SK-N-SH (cell line): ENCODE data around the gene ISM1. TPM values are rescaled to one million over a fixed set of nuclear protein-coding genes. Genes with fewer than 3 reads are reported as not detected.

Experiments
- CTCF ChIA-PET: fragments of 300-600, 350-600 bp; formaldehyde crosslinking; extraction: SDS; loops from one replicate; lab custom pipeline; 2021; lab: Yijun Ruan, JAX
- POLR2A ChIA-PET: fragments of 350-600 bp; sonication (Branson Sonifier 250); formaldehyde crosslinking; extraction: SDS; loops from one replicate; lab custom pipeline; 2020; ENCODE audit warnings: antibody characterized with exemption, inconsistent platforms; lab: Yijun Ruan, JAX
- DNase-seq: peaks from one replicate; pipeline ENCODE4 v3.0.0; 2012
- H2AFZ ChIP-seq: fragments of 200-600 bp; sonication (generic); 2 replicates; pipeline ENCODE4 v1.8.1; 2016; ENCODE audit warnings: antibody characterized with exemption, mild to moderate bottlenecking, low read depth
- H3F3A ChIP-seq: fragments of 200-600 bp; sonication (generic); replicated peaks from 2 replicates; pipeline ENCODE3; 2016; ENCODE audit warnings: antibody characterized with exemption, mild to moderate bottlenecking; ENCODE audit not compliant: insufficient read depth
- H3K27ac ChIP-seq, 2 experiments: fragments of 200-500 bp in 1 of 2; fragments of 200-600 bp in 1 of 2; sonication (Bioruptor generic) in 1 of 2; sonication (generic), shearing (Covaris generic) in 1 of 2; 2 replicates each; pipeline versions ENCODE4 v1.5.1 to v1.6.1; 2014 to 2016; ENCODE audit warnings: low read depth in 2 of 2, inconsistent platforms in 1 of 2, low read length in 1 of 2, mild to moderate bottlenecking in 1 of 2, mixed read lengths in 1 of 2
- H3K27me3 ChIP-seq: fragments of 200-600 bp; sonication (generic), shearing (Covaris generic); 2 replicates; pipeline ENCODE4 v1.6.1; 2016; ENCODE audit warnings: mixed run types; ENCODE audit not compliant: insufficient read depth
- H3K36me3 ChIP-seq, 2 experiments: fragments of 200-500 bp in 1 of 2; fragments of 200-600 bp in 1 of 2; sonication (Bioruptor generic) in 1 of 2; sonication (generic) in 1 of 2; replicated peaks in 1 of 2; 2 replicates each; pipeline versions ENCODE3 to v1.5.1; 2014 to 2016; ENCODE audit warnings: low read length in 1 of 2, mild to moderate bottlenecking in 1 of 2; ENCODE audit not compliant: insufficient read depth in 2 of 2, control insufficient read depth in 1 of 2
- H3K4me1 ChIP-seq, 2 experiments: fragments of 200-500 bp in 1 of 2; fragments of 200-600 bp in 1 of 2; sonication (Bioruptor generic) in 1 of 2; sonication (generic), shearing (Covaris generic) in 1 of 2; 2 replicates each; pipeline versions ENCODE4 v1.5.1 to v1.6.1; 2014 to 2016; ENCODE audit warnings: low read depth in 1 of 2, low read length in 1 of 2, mixed run types in 1 of 2; ENCODE audit not compliant: insufficient read depth in 2 of 2, control insufficient read depth in 1 of 2
- H3K4me2 ChIP-seq: fragments of 200-600 bp; sonication (generic), shearing (Covaris generic); 2 replicates; pipeline ENCODE4 v1.6.1; 2017; ENCODE audit warnings: mixed run types
- H3K4me3 ChIP-seq, 2 experiments: fragments of 200-500 bp in 1 of 2; fragments of 200-600 bp in 1 of 2; sonication (Bioruptor generic) in 1 of 2; sonication (generic), shearing (Covaris generic) in 1 of 2; 2 replicates each; pipeline versions ENCODE4 v1.5.1 to v1.8.1; 2014 to 2016; ENCODE audit warnings: low read depth in 2 of 2, inconsistent platforms in 1 of 2, low read length in 1 of 2, mild to moderate bottlenecking in 1 of 2, mixed read lengths in 1 of 2, moderate library complexity in 1 of 2
- H3K79me2 ChIP-seq: fragments of 200-600 bp; sonication (generic); 2 replicates; pipeline ENCODE4 v1.8.1; 2017; ENCODE audit warnings: mild to moderate bottlenecking; ENCODE audit not compliant: insufficient read depth
- H3K9ac ChIP-seq: fragments of 200-600 bp; sonication (generic); 2 replicates; pipeline ENCODE4 v1.6.1; 2017; ENCODE audit warnings: mixed run types
- H3K9me2 ChIP-seq: fragments of 200-600 bp; sonication (generic); 2 replicates; pipeline ENCODE4 v1.6.1; 2017; ENCODE audit warnings: mixed run types
- H3K9me3 ChIP-seq: fragments of 200-600 bp; sonication (generic); 2 replicates; pipeline ENCODE4 v1.6.1; 2017; ENCODE audit warnings: mixed run types, mild to moderate bottlenecking, moderate library complexity
- H4K20me1 ChIP-seq: fragments of 200-600 bp; sonication (generic); 2 replicates; pipeline ENCODE4 v1.6.1; 2017; ENCODE audit warnings: mild to moderate bottlenecking, mixed run types; ENCODE audit not compliant: insufficient read depth
- FOXJ3 ChIP-seq: sonication (generic); formaldehyde crosslinking; IDR thresholded peaks from 2 replicates; pipeline ENCODE4 v1.5.1; 2020; ENCODE audit warnings: mild to moderate bottlenecking, missing genetic modification reagents
- GABPA ChIP-seq: IDR thresholded peaks from 2 replicates; pipeline ENCODE4 v1.4.0; 2012; ENCODE audit warnings: low read depth, mild to moderate bottlenecking
- JUND ChIP-seq: IDR thresholded peaks from 2 replicates; pipeline ENCODE4 v1.4.0; 2012
- MAX ChIP-seq: IDR thresholded peaks from 2 replicates; pipeline ENCODE4 v1.4.0; 2012; ENCODE audit warnings: low read depth
- MEF2A ChIP-seq: IDR thresholded peaks from 2 replicates; pipeline ENCODE4 v1.4.0; 2012; ENCODE audit warnings: low read depth, borderline replicate concordance
- MXI1 ChIP-seq: IDR thresholded peaks from 2 replicates; pipeline ENCODE4 v1.6.1; 2012; ENCODE audit warnings: mild to moderate bottlenecking, low read depth, low read length, improper control_type of control experiment
- WGBS: methylation state at CpG from one replicate; pipeline ENCODE4 v1.1.6; 2017; ENCODE audit warnings: low lambda C conversion rate; 5-methylcytosine and 5-hydroxymethylcytosine counted together
- polyA plus RNA-seq, 3 experiments: library from polyadenylated mRNA; depleted of rRNA; stranded (reverse); fragments of >200 nt; gene quantifications; 2 replicates each; pipeline ENCODE4 v1.2.3, GENCODE V29; 2012
- TF ChIP-seq, protein P1 (sequence below): IDR thresholded peaks from 2 replicates; pipeline ENCODE4 v1.4.0; 2012; ENCODE audit warnings: low read depth, borderline replicate concordance
- TF ChIP-seq, protein P2 (sequence below): fragments of 200-600 bp; sonication (generic); IDR thresholded peaks from 2 replicates; pipeline ENCODE4 v1.6.1; 2017; ENCODE audit warnings: antibody characterized with exemption, mild to moderate bottlenecking, moderate library complexity

The ISM1 gene
- polyA plus RNA-seq, 1 of the 3 experiments (the other 2 are of a cell fraction): not detected

- Histone ChIP-seq H3K9me3 (no peaks in the 10 kb centered on the region), H3K4me2 (peak overlapping the region; percentile 47; the same call in 1 of the 2 replicates), H3K4me1 (no peaks in the 10 kb centered on the region; a peak in 1 of 4 replicates), H2AFZ (0 out of 2 replicates have a peak overlapping the region, but pooled peaks have one; percentile 59), H3K36me3 (no peaks in the 10 kb centered on the region), H3K9me2 (no peaks in the 10 kb centered on the region), H3K27ac (no peak overlapping the region), H3K9ac (no peak overlapping the region), H4K20me1 (no peaks in the 10 kb centered on the region), H3K4me3 (no peak overlapping the region), H3F3A (no peaks in the 10 kb centered on the region), H3K79me2 (no peaks in the 10 kb centered on the region), H3K27me3 (no peaks in the 10 kb centered on the region; the same call in 1 of the 2 replicates)
- TF ChIP-seq JUND: no peak
- TF ChIP-seq, protein P1, sequence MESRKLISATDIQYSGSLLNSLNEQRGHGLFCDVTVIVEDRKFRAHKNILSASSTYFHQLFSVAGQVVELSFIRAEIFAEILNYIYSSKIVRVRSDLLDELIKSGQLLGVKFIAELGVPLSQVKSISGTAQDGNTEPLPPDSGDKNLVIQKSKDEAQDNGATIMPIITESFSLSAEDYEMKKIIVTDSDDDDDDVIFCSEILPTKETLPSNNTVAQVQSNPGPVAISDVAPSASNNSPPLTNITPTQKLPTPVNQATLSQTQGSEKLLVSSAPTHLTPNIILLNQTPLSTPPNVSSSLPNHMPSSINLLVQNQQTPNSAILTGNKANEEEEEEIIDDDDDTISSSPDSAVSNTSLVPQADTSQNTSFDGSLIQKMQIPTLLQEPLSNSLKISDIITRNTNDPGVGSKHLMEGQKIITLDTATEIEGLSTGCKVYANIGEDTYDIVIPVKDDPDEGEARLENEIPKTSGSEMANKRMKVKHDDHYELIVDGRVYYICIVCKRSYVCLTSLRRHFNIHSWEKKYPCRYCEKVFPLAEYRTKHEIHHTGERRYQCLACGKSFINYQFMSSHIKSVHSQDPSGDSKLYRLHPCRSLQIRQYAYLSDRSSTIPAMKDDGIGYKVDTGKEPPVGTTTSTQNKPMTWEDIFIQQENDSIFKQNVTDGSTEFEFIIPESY: no peak
- TF ChIP-seq MXI1: no peak
- TF ChIP-seq MAX: no peak
- TF ChIP-seq GABPA: no peak
- no peak for TF ChIP-seq FOXJ3 (CRISPR knock-in tag)
- ChIA-PET POLR2A (no interaction called here), CTCF (interaction anchor here (1.2 to 1.5 kb wide), 3 partner anchors 12 to 248 kb away, joined by 3 to 5 read pairs (median 5); no protein-coding TSS in a partner anchor)
- WGBS: 81% methylated on average over 16 of the region's 29 CpGs
- no peak for DNase-seq
These were observed 77.8 kb downstream of the ISM1 start for GRCh38 chr20:13298692-13299373.

DNA sequence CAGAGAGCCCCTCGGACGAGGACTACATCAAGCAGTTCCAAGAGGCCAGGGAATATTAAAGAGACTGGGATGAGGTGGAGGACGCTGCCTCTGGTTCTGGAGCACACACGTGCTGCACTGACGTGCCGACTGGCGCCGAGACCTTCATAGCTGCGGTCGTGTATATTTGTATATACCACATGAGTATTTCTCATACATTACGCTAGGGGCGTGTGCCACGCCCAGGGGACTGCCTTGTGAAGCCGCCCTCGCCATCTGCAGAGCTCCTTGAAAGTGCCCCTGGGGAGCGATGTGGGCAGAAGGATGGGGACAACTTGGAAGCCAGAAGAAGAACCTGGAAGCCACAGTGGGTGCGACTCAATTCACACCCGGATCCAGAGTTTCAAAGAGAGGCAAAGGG lies 78.3 kb downstream of the ISM1 start:
- no peaks in the 10 kb centered on the region for H3K79me2 ChIP-seq
- H2AFZ ChIP-seq: 0 out of 2 replicates have a peak overlapping the region, but pooled peaks have one; percentile 59
- TF ChIP-seq MEF2A: no peak
- TF ChIP-seq, protein P2, sequence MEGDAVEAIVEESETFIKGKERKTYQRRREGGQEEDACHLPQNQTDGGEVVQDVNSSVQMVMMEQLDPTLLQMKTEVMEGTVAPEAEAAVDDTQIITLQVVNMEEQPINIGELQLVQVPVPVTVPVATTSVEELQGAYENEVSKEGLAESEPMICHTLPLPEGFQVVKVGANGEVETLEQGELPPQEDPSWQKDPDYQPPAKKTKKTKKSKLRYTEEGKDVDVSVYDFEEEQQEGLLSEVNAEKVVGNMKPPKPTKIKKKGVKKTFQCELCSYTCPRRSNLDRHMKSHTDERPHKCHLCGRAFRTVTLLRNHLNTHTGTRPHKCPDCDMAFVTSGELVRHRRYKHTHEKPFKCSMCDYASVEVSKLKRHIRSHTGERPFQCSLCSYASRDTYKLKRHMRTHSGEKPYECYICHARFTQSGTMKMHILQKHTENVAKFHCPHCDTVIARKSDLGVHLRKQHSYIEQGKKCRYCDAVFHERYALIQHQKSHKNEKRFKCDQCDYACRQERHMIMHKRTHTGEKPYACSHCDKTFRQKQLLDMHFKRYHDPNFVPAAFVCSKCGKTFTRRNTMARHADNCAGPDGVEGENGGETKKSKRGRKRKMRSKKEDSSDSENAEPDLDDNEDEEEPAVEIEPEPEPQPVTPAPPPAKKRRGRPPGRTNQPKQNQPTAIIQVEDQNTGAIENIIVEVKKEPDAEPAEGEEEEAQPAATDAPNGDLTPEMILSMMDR: peak; percentile 29
- H3K4me1 ChIP-seq: no peaks in the 10 kb centered on the region; a peak in 1 of 4 replicates
- ChIA-PET CTCF (interaction anchor here (1.2 to 1.5 kb wide), 3 partner anchors 13 to 247 kb away, joined by 3 to 5 read pairs (median 5); no protein-coding TSS in a partner anchor), POLR2A (no interaction called here)
- peak overlapping the region; percentile 47; the same call in 1 of the 2 replicates for H3K4me2 ChIP-seq
- H3K27me3 ChIP-seq: no peaks in the 10 kb centered on the region; the same call in 1 of the 2 replicates
- H4K20me1 ChIP-seq: no peaks in the 10 kb centered on the region
- H3K36me3 ChIP-seq: no peaks in the 10 kb centered on the region
- 0 out of 4 replicates have a peak overlapping the region, but pooled peaks of 1 of the 2 experiments have one; percentile 32 for H3K4me3 ChIP-seq
- H3K9me3 ChIP-seq: no peaks in the 10 kb centered on the region
- H3K9me2 ChIP-seq: no peaks in the 10 kb centered on the region
- H3K27ac ChIP-seq: no peak overlapping the region
- WGBS: 26% methylated on average over 18 of the region's 18 CpGs
- DNase-seq: no peak
- no peak overlapping the region for H3K9ac ChIP-seq
- H3F3A ChIP-seq: no peaks in the 10 kb centered on the region
